Measurements from ENCODE around the gene KRT27. TPM values are rescaled to one million over a fixed set of nuclear protein-coding genes. Genes with fewer than 3 reads are reported as not detected.

KRT27 gene
- total and polyA plus RNA-seq, 2 donors (not counting 3 experiments of a cell fraction or from before 2014, with no cell fraction given): not detected

DNA sequence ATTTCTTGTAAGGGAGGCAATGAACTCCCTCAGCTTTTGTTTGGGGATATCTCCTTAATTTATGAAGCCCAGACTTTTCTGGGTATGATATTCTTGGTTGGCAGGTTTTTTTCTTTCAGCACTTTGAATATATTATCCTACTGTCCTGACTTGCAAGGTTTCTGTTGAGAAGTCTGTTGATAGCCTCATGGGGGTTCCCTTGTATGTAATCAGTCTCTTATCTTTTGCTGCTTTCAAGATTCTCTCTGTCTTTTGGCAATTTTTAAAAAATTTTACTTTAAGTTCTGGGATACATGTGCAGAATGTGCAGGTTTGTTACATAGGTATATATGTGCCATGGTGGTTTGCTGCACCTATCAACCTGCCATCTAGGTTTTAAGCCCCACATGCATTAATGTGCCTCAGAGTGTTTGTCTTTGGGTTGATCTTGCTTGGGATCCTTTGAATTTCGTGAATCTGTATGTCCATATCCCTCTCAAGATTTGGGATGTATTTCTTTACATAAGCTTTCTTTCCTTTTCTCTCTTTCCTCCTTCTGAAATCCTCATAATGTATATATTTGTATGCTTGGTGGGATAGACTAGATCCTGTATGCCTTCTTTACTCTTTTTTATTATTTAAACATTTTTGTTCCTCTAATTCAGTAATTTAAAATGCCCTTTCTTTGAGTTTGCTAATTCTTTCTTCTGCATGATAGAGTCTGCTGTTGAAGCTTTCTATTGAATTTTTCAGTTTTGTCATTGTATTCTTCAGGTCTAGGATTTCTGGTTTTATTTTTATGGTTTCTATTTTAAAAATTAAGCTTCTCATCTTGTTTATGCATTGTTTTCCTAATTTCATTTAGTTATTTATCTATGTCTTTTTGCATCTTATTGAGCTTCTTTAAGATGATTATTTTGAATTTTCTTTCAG is 22.0 kb downstream of the KRT27 start:
- Histone ChIP-seq H4K20me1 (replicated peaks; ENCODE audit: control insufficient read depth, extremely low read depth, insufficient read depth, low read length) (no peaks in the 10 kb centered on the region), H3K79me2 (ENCODE audit: control insufficient read depth, insufficient read depth, low read length) (no peaks in the 10 kb centered on the region), H3K4me1 (ENCODE audit: control insufficient read depth, extremely low read depth, insufficient read depth, low read length) (no peaks in the 10 kb centered on the region), H2AFZ (ENCODE audit: low read depth, low read length) (no peak overlapping the region), H3K27me3 (ENCODE audit: control insufficient read depth in 2 of 2, insufficient read depth in 2 of 2, low read length in 2 of 2) (peaks cover 0 to 2% of the 10 kb centered on the region in 2 experiments), H3K36me3 (ENCODE audit: control insufficient read depth in 2 of 2, extremely low read depth in 1 of 2, insufficient read depth in 2 of 2, low read length in 2 of 2) (no peaks in the 10 kb centered on the region), H3K27ac (ENCODE audit: insufficient read depth, low read depth, low read length) (no peak overlapping the region), H3K9me1 (replicated peaks; ENCODE audit: control insufficient read depth, extremely low read depth, insufficient read depth, low read length) (no peaks in the 10 kb centered on the region), H3K9me3 (replicated peaks; ENCODE audit: control insufficient read depth, insufficient read depth, low read length) (no peaks in the 10 kb centered on the region), H3K4me3 (replicated peaks in 1 of 3; ENCODE audit: insufficient read depth in 1 of 3, low read depth in 1 of 3, low read length in 3 of 3) (no peak overlapping the region), H3K4me2 (ENCODE audit: insufficient read depth, low read length) (no peak overlapping the region), H3K9ac (replicated peaks; ENCODE audit: extremely low read depth, insufficient read depth, low read length) (no peak overlapping the region)
- CTCF ChIA-PET: no interaction called here
- FAIRE-seq (no peak), DNase-seq (ENCODE audit: low read depth, low spot score) (no peak)
- TF ChIP-seq JUN (IDR thresholded peaks at IDR 0.05; ENCODE audit: borderline replicate concordance, insufficient read depth, insufficient read length, low read depth): no peak
- POLR2A ChIA-PET: no interaction called here
- intact Hi-C loops (cut with micrococcal nuclease): no loop called here
- dilution Hi-C loops (cut with MboI; ENCODE audit: extremely low pct_ligation_motif_present, low sequenced_read_pairs): no loop called here
- BruUV-seq (replicated peaks): no TSS peak

DNA sequence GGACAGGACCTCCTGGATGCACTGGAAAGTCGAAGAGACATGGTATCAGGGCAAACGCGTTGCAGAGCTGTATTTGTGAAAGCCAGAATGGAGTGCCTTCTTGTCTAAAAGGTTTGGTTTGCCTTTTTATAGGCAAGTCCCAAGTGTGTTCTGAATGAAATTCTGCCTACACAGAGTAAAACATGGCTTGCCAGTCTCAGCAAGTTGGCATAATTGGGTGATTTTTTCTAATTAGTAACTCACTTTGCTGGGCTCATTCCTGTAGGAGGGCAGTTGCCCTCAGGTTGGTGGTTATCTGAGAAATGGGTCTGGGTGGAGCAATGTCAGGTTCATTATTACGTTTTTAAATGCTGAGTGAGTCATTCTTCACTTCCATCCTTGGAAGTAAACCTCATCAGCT is 27.1 kb downstream of the KRT27 start, which contains the start of gene KRT25:
TSS of gene KRT25 (minus strand) at position 101 of the 400 bp plus-strand sequence. CDS start at position 41, 60 bp downstream.
- dilution Hi-C loops (cut with MboI; ENCODE audit: extremely low pct_ligation_motif_present, low sequenced_read_pairs): no loop called here
- Histone ChIP-seq H3K4me2 (ENCODE audit: insufficient read depth, low read length) (no peak within 1 kb of the TSS), H3K9me1 (replicated peaks; ENCODE audit: control insufficient read depth, extremely low read depth, insufficient read depth, low read length) (no peaks in the 10 kb centered on the region), H3K9me3 (replicated peaks; ENCODE audit: control insufficient read depth, insufficient read depth, low read length) (no peaks in the 10 kb centered on the region), H2AFZ (ENCODE audit: low read depth, low read length) (no peak within 1 kb of the TSS), H3K4me1 (ENCODE audit: control insufficient read depth, extremely low read depth, insufficient read depth, low read length) (no peaks in the 10 kb centered on the region), H3K79me2 (ENCODE audit: control insufficient read depth, insufficient read depth, low read length) (no peaks in the 10 kb centered on the region), H4K20me1 (replicated peaks; ENCODE audit: control insufficient read depth, extremely low read depth, insufficient read depth, low read length) (no peaks in the 10 kb centered on the region), H3K27me3 (ENCODE audit: control insufficient read depth in 2 of 2, insufficient read depth in 2 of 2, low read length in 2 of 2) (no peaks in the 10 kb centered on the region), H3K4me3 (replicated peaks in 1 of 3; ENCODE audit: insufficient read depth in 1 of 3, low read depth in 1 of 3, low read length in 3 of 3) (no peak within 1 kb of the TSS), H3K27ac (ENCODE audit: insufficient read depth, low read depth, low read length) (no peak within 1 kb of the TSS), H3K36me3 (ENCODE audit: control insufficient read depth in 2 of 2, extremely low read depth in 1 of 2, insufficient read depth in 2 of 2, low read length in 2 of 2) (no peaks in the 10 kb centered on the region), H3K9ac (replicated peaks; ENCODE audit: extremely low read depth, insufficient read depth, low read length) (no peak within 1 kb of the TSS)
- FAIRE-seq (no peak), DNase-seq (ENCODE audit: low read depth, low spot score) (no peak)
- TF ChIP-seq FOS (IDR thresholded peaks at IDR 0.05; ENCODE audit: borderline replicate concordance, insufficient read depth, low read length) (no peak), MYC (IDR thresholded peaks at IDR 0.05; ENCODE audit: low read depth, low read length) (no peak), POLR2AphosphoS5 (IDR thresholded peaks at IDR 0.05; ENCODE audit: insufficient read depth, low read depth, low read length) (no peak), POLR2A (IDR thresholded peaks at IDR 0.05; ENCODE audit: low read depth, low read length) (no peak), EZH2 (IDR thresholded peaks at IDR 0.05; ENCODE audit: borderline replicate concordance, low read depth, low read length, severe bottlenecking) (no peak), GATA2 (IDR thresholded peaks at IDR 0.05; ENCODE audit: insufficient read depth, insufficient read length, low read depth, low read length) (no peak), JUN (IDR thresholded peaks at IDR 0.05; ENCODE audit: borderline replicate concordance, insufficient read depth, insufficient read length, low read depth) (no peak)
- TF ChIP-seq, protein P1, sequence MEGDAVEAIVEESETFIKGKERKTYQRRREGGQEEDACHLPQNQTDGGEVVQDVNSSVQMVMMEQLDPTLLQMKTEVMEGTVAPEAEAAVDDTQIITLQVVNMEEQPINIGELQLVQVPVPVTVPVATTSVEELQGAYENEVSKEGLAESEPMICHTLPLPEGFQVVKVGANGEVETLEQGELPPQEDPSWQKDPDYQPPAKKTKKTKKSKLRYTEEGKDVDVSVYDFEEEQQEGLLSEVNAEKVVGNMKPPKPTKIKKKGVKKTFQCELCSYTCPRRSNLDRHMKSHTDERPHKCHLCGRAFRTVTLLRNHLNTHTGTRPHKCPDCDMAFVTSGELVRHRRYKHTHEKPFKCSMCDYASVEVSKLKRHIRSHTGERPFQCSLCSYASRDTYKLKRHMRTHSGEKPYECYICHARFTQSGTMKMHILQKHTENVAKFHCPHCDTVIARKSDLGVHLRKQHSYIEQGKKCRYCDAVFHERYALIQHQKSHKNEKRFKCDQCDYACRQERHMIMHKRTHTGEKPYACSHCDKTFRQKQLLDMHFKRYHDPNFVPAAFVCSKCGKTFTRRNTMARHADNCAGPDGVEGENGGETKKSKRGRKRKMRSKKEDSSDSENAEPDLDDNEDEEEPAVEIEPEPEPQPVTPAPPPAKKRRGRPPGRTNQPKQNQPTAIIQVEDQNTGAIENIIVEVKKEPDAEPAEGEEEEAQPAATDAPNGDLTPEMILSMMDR (IDR thresholded peaks at IDR 0.05; ENCODE audit: extremely low read depth in 1 of 2, insufficient read depth in 1 of 2, low read depth in 1 of 2, low read length in 2 of 2): no peak
- TF ChIP-seq, protein P2, sequence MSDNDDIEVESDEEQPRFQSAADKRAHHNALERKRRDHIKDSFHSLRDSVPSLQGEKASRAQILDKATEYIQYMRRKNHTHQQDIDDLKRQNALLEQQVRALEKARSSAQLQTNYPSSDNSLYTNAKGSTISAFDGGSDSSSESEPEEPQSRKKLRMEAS (IDR thresholded peaks at IDR 0.05; ENCODE audit: insufficient read depth, insufficient read length): no peak
- ChIA-PET POLR2A (no interaction called here), CTCF (interaction anchor here (0.6 to 1.3 kb wide), 2 partner anchors 9 to 787 kb away, joined by 3 read pairs; no protein-coding TSS in a partner anchor)
- no TSS peak for BruUV-seq (replicated peaks)
- intact Hi-C loops (cut with micrococcal nuclease): no loop called here
